Nucleus accumbens (tissue), 56 donors: ENCODE results near the gene PAPOLA.

Experiments used
- DNase-seq, 56 donors: peaks; one replicate each; lab custom pipeline; 2025; lab: John Stamatoyannopoulos, UW

PAPOLA gene

DNA sequence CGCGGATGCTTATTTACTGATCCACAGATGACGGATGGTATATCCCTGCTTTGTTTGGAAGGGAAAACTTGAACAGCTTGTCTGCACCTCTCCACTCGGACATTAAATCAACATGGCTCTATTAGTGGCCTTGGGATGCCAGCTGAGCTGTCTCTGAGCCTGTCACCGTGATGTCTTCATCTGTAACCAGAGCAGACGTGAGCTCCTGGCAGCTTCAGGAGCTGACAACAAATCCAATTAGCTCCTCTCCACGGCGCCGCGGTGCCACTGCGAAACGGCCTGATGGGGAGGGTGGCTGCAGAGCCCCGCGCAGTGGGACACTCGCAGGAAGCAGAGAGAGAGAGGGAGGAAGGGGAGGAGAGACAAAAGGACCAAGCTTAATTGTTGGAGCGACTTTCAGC, 112.3 kb downstream of the PAPOLA start:
- DNase-seq = no peak

DNA sequence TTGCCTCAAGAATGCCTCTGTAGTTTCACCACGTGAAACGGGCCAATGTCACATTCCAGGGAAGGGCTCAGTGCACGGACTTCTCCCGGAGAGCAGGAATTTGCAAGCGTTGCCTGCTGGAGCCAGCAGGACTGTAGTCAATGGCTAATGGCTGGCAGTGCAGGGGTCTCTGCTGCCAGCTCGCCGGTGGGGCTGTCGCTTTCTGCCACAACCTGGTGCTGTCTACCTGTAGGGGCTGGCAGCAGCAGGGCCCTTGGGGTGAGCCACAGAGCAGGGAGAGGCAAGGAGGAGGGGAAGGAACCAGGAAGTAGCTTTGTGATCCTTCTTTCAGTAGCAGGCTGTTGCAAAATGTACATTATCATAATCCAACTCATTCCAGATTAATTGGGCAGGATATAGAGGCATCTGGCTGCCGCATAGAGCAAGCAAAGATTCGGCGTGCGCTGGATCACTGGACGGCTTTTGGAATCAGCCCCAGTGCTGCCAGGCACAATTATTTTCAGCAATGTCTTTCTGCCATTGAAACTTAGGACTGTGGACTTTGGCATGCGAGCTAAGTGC, 114.1 kb downstream of the PAPOLA start:
- DNase-seq = no peak
